Progenitor cell of endocrine pancreas (in vitro differentiated cells): ENCODE data around the gene CD40. TPM values are rescaled to one million over a fixed set of nuclear protein-coding genes. Genes with fewer than 3 reads are reported as not detected.

Experiments
- DNase-seq: peaks from one replicate; pipeline ENCODE4 v3.0.0; 2021; ENCODE audit warnings: low spot score; ENCODE audit not compliant: unreplicated experiment
- H3K27ac Mint-ChIP-seq: 2 replicates; pipeline ENCODE4 v1.8.0; 2021; ENCODE audit warnings: mild to moderate bottlenecking, moderate library complexity, mixed read lengths
- H3K27me3 Mint-ChIP-seq: 2 replicates; pipeline ENCODE4 v1.8.0; 2021; ENCODE audit warnings: mixed read lengths
- H3K36me3 Mint-ChIP-seq: 2 replicates; pipeline ENCODE4 v1.8.0; 2022; ENCODE audit warnings: mixed read lengths; ENCODE audit not compliant: insufficient read depth
- H3K4me1 Mint-ChIP-seq: 2 replicates; pipeline ENCODE4 v1.8.0; 2021; ENCODE audit warnings: low read depth, mixed read lengths
- H3K4me3 Mint-ChIP-seq: 2 replicates; pipeline ENCODE4 v1.8.0; 2021; ENCODE audit warnings: low read depth, mild to moderate bottlenecking, moderate library complexity, mixed read lengths
- H3K9me3 Mint-ChIP-seq: 2 replicates; pipeline ENCODE4 v1.8.0; 2021; ENCODE audit warnings: low read depth, mixed read lengths
- CTCF ChIP-seq: fragments of 200-600 bp; sonication (generic); IDR thresholded peaks from one replicate; pipeline ENCODE4 v1.5.0; 2021; ENCODE audit warnings: antibody characterized with exemption, mild to moderate bottlenecking; ENCODE audit not compliant: unreplicated experiment
- total RNA-seq: library from RNA; stranded (reverse); gene quantifications from 2 replicates; pipeline ENCODE4 v1.2.1, GENCODE V29; 2021

CD40 gene
- total RNA-seq, 1 donor from 2014 or later, result 1.5 TPM

- no peaks in the 10 kb centered on the region for H3K4me1 Mint-ChIP-seq
- H3K27ac Mint-ChIP-seq, result no peak overlapping the region
- H3K4me3 Mint-ChIP-seq, result no peak overlapping the region
- H3K27me3 Mint-ChIP-seq, result peaks cover 74% of the 10 kb centered on the region
- no peaks in the 10 kb centered on the region for H3K36me3 Mint-ChIP-seq
- H3K9me3 Mint-ChIP-seq, result no peaks in the 10 kb centered on the region
- peak; percentile 71 for DNase-seq
- TF ChIP-seq CTCF, result peak; percentile 72
Measured at GRCh38 chr20:46174469-46175126, 56.5 kb downstream of the CD40 start.

DNA sequence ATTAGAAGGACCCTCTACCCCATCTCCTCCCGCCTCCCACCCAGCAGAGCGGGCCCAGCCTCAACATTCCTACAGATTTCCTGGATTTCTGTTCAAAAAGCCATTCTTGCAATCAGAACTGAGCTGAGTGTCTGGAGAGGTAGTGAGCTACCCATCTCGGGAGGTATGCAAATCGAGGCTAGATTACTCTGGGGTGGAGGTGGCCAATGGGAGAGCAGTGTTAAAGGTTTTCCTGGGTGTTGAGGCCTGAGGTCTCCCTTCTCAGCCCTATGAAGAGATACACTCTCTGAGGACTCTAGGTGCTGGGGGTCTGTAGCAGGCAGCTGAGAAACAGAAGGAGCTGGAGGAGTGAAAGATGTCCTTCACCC lies 57.0 kb downstream of the CD40 start:
- Mint-ChIP-seq H3K9me3 (no peaks in the 10 kb centered on the region), H3K4me1 (peaks cover 3% of the 10 kb centered on the region), H3K4me3 (no peak overlapping the region), H3K27ac (no peak overlapping the region), H3K36me3 (no peaks in the 10 kb centered on the region), H3K27me3 (peaks cover 74% of the 10 kb centered on the region)
- DNase-seq, result no peak
- no peak for TF ChIP-seq CTCF

GRCh38 chr20:46176739-46177378 lies 58.7 kb downstream of the CD40 start:
- no peak overlapping the region for H3K4me3 Mint-ChIP-seq
- peaks cover 3% of the 10 kb centered on the region for H3K4me1 Mint-ChIP-seq
- TF ChIP-seq CTCF, result no peak
- no peaks in the 10 kb centered on the region for H3K9me3 Mint-ChIP-seq
- DNase-seq, result no peak
- H3K36me3 Mint-ChIP-seq, result no peaks in the 10 kb centered on the region
- peaks cover 65% of the 10 kb centered on the region for H3K27me3 Mint-ChIP-seq
- no peak overlapping the region for H3K27ac Mint-ChIP-seq

- peaks cover 3% of the 10 kb centered on the region for H3K4me1 Mint-ChIP-seq
- H3K36me3 Mint-ChIP-seq, result no peaks in the 10 kb centered on the region
- no peaks in the 10 kb centered on the region for H3K9me3 Mint-ChIP-seq
- TF ChIP-seq CTCF, result no peak
- H3K27ac Mint-ChIP-seq, result no peak overlapping the region
- peaks cover 59% of the 10 kb centered on the region for H3K27me3 Mint-ChIP-seq
- no peak for DNase-seq
- H3K4me3 Mint-ChIP-seq, result no peak overlapping the region
Measured at GRCh38 chr20:46177768-46178167, 59.7 kb downstream of the CD40 start.

GRCh38 chr20:46178891-46179290 lies 60.8 kb downstream of the CD40 start:
- H3K4me1 Mint-ChIP-seq, result peaks cover 3% of the 10 kb centered on the region
- no peaks in the 10 kb centered on the region for H3K9me3 Mint-ChIP-seq
- H3K27ac Mint-ChIP-seq, result no peak overlapping the region
- TF ChIP-seq CTCF, result no peak
- no peak for DNase-seq
- no peaks in the 10 kb centered on the region for H3K36me3 Mint-ChIP-seq
- H3K27me3 Mint-ChIP-seq, result peaks cover 48% of the 10 kb centered on the region
- H3K4me3 Mint-ChIP-seq, result no peak overlapping the region

Other genes starting within 250 kb of the CD40 start
- 13.3 and 15.1 TPM in 2 replicates for gene ZSWIM1, start 237.1 kb upstream of the CD40 start, total RNA-seq
- gene SPATA25, start 230.7 kb upstream of the CD40 start, total RNA-seq, result 3.6 and 4.2 TPM in 2 replicates
- 6.3 and 8.4 TPM in 2 replicates for gene NEURL2, start 227.1 kb upstream of the CD40 start, total RNA-seq
- gene CTSA, start 227.0 kb upstream of the CD40 start, total RNA-seq, result 91.3 and 92.1 TPM in 2 replicates
- 28.6 and 29.6 TPM in 2 replicates for gene PLTP, start 206.2 kb upstream of the CD40 start, total RNA-seq
- 37.8 and 38.2 TPM in 2 replicates for gene PCIF1, start 183.6 kb upstream of the CD40 start, total RNA-seq
- 27.4 and 28.5 TPM in 2 replicates for gene ZNF335, start 146.1 kb upstream of the CD40 start, total RNA-seq
- not detected in 2 replicates for gene MMP9, start 109.4 kb upstream of the CD40 start, total RNA-seq
- gene SLC12A5, start 89.1 kb upstream of the CD40 start, total RNA-seq, result 8.5 and 8.8 TPM in 2 replicates
- gene NCOA5, start 28.4 kb upstream of the CD40 start, total RNA-seq, result 52.5 and 58.7 TPM in 2 replicates
- gene CDH22, start 190.2 kb downstream of the CD40 start, total RNA-seq, result 0.14 and 0.20 TPM in 2 replicates